Nephron (organoid): ENCODE data around the gene RAP1GAP2.

Experiments
- H3K27ac Mint-ChIP-seq, 3 experiments: 2 replicates each; pipeline ENCODE4 v1.8.0; 2020; ENCODE audit warnings: mixed read lengths in 3 of 3, mild to moderate bottlenecking in 2 of 3, moderate library complexity in 1 of 3
- H3K27me3 Mint-ChIP-seq: 2 replicates; pipeline ENCODE4 v1.8.0; 2021; ENCODE audit warnings: low read depth, mild to moderate bottlenecking, moderate library complexity, mixed read lengths
- H3K36me3 Mint-ChIP-seq: 2 replicates; pipeline ENCODE4 v1.8.0; 2020; ENCODE audit warnings: low read depth, mixed read lengths
- H3K4me1 Mint-ChIP-seq: 2 replicates; pipeline ENCODE4 v1.8.0; 2020; ENCODE audit warnings: mixed read lengths
- H3K4me3 Mint-ChIP-seq, 3 experiments: 2 replicates each; pipeline ENCODE4 v1.8.0; 2020; ENCODE audit warnings: mild to moderate bottlenecking in 3 of 3, mixed read lengths in 3 of 3, moderate library complexity in 2 of 3
- H3K9me3 Mint-ChIP-seq: 2 replicates; pipeline ENCODE4 v1.8.0; 2020; ENCODE audit warnings: mixed read lengths
- CTCF ChIP-seq, 3 experiments: fragments of 200-600 bp; sonication (generic); IDR thresholded peaks; one replicate each; pipeline ENCODE4 v1.5.0; 2021; ENCODE audit warnings: antibody characterized with exemption in 3 of 3; ENCODE audit not compliant: unreplicated experiment in 3 of 3

The RAP1GAP2 gene

GRCh38 chr17:2798188-2798587 lies 1.9 kb downstream of the RAP1GAP2 start:
- Mint-ChIP-seq H3K27ac (no peak overlapping the region), H3K9me3 (no peaks in the 10 kb centered on the region), H3K4me3 (no peak overlapping the region), H3K27me3 (peaks cover 29% of the 10 kb centered on the region), H3K36me3 (no peaks in the 10 kb centered on the region), H3K4me1 (no peaks in the 10 kb centered on the region)
- TF ChIP-seq CTCF (IDR thresholded peaks at IDR 0.05; ENCODE audit: unreplicated experiment in 3 of 3): no peak

GRCh38 chr17:2798678-2799077 lies 2.4 kb downstream of the RAP1GAP2 start:
- H3K4me3 Mint-ChIP-seq: no peak overlapping the region
- no peaks in the 10 kb centered on the region for H3K4me1 Mint-ChIP-seq

GRCh38 chr17:2799653-2800052 lies 3.4 kb downstream of the RAP1GAP2 start:
- Mint-ChIP-seq H3K4me1 (no peaks in the 10 kb centered on the region), H3K4me3 (no peak overlapping the region), H3K9me3 (no peaks in the 10 kb centered on the region), H3K36me3 (no peaks in the 10 kb centered on the region), H3K27ac (no peak overlapping the region), H3K27me3 (peaks cover 30% of the 10 kb centered on the region)
- TF ChIP-seq CTCF (IDR thresholded peaks at IDR 0.05; ENCODE audit: unreplicated experiment in 3 of 3): no peak

More at GRCh38 chr17:2798678-2799077, 2.4 kb downstream of the RAP1GAP2 start:
- Mint-ChIP-seq H3K36me3 (no peaks in the 10 kb centered on the region), H3K9me3 (no peaks in the 10 kb centered on the region), H3K27me3 (peaks cover 28% of the 10 kb centered on the region), H3K27ac (no peak overlapping the region)
- TF ChIP-seq CTCF (IDR thresholded peaks at IDR 0.05; ENCODE audit: unreplicated experiment in 3 of 3): no peak

- Mint-ChIP-seq H3K4me3 (no peak overlapping the region), H3K4me1 (no peaks in the 10 kb centered on the region), H3K27ac (no peak overlapping the region), H3K9me3 (no peaks in the 10 kb centered on the region), H3K27me3 (peaks cover 33% of the 10 kb centered on the region), H3K36me3 (no peaks in the 10 kb centered on the region)
- no peak for TF ChIP-seq CTCF (IDR thresholded peaks at IDR 0.05; ENCODE audit: unreplicated experiment in 3 of 3)
Measured at GRCh38 chr17:2800367-2800766, 4.1 kb downstream of the RAP1GAP2 start.

GRCh38 chr17:2801841-2802240 lies 5.6 kb downstream of the RAP1GAP2 start:
- H3K27me3 Mint-ChIP-seq: peaks cover 28% of the 10 kb centered on the region

More at GRCh38 chr17:2801841-2802240, 5.6 kb downstream of the RAP1GAP2 start:
- Mint-ChIP-seq H3K4me1 (no peaks in the 10 kb centered on the region), H3K36me3 (no peaks in the 10 kb centered on the region), H3K27ac (no peak overlapping the region), H3K4me3 (no peak overlapping the region), H3K9me3 (no peaks in the 10 kb centered on the region)
- no peak for TF ChIP-seq CTCF (IDR thresholded peaks at IDR 0.05; ENCODE audit: unreplicated experiment in 3 of 3)
